K562 (cell line): ENCODE data around the gene TP73. TPM values are rescaled to one million over a fixed set of nuclear protein-coding genes. Genes with fewer than 3 reads are reported as not detected.

ENCODE experiments used
- FOSL1 ChIP-seq: fragments of 200-800 bp; sonication (Bioruptor generic); conservative IDR thresholded peaks from 2 replicates; pipeline ENCODE4 v1.6.1; 2016; ENCODE audit warnings: missing genetic modification characterization, missing compliant biosample characterization
- HNRNPLL ChIP-seq: fragments of 200-400 bp; formaldehyde crosslinking; IDR thresholded peaks from 2 replicates; pipeline ENCODE4 v1.6.1; 2017; ENCODE audit warnings: low read length, low read depth, mild to moderate bottlenecking; ENCODE audit not compliant: poor library complexity, severe bottlenecking
- MCM5 ChIP-seq: fragments of 450-650 bp; IDR thresholded peaks from 2 replicates; pipeline ENCODE4 v1.6.1; 2016; ENCODE audit warnings: low read depth
- TAF15 ChIP-seq: fragments of 200-400 bp; formaldehyde crosslinking; IDR thresholded peaks from 2 replicates; pipeline ENCODE4 v1.6.1; 2017; ENCODE audit warnings: mild to moderate bottlenecking, low read depth, low read length, moderate library complexity
- polyA plus RNA-seq, 8 experiments: library from polyadenylated mRNA; depleted of rRNA in 4 of 8; stranded (reverse) in 5 of 8; unstranded in 3 of 8; fragments of >200 nt; fragmentation: Nextera tagmentation in 2 of 8; fragmentation: Illumina TruSeq in 1 of 8; extraction: Ambion mirVana in 2 of 8; extraction: Trizol in 1 of 8; gene quantifications; 2 replicates each; pipeline versions ENCODE4 v1.2.1 to v1.2.3, GENCODE V29; 2011 to 2014; ENCODE audit warnings: inconsistent platforms in 1 of 8, missing spikeins in 1 of 8
- total RNA-seq, 7 experiments: library from RNA; depleted of rRNA in 6 of 7; stranded (reverse); fragments of >200 nt in 6 of 7; fragmentation: Illumina TruSeq in 2 of 7; extraction: Trizol in 2 of 7; gene quantifications; 2 replicates each; pipeline versions ENCODE4 v1.2.1 to v1.2.3, GENCODE V29; 2011 to 2021; ENCODE audit warnings: low replicate concordance in 1 of 7
- TF ChIP-seq, protein P1 (sequence below): sonication (generic); formaldehyde crosslinking; IDR thresholded peaks from 2 replicates; pipeline ENCODE4 v1.8.1; 2023; ENCODE audit warnings: mild to moderate bottlenecking, missing genetic modification reagents
- TF ChIP-seq, protein P2 (sequence below), 3 experiments: IDR thresholded peaks in 2 of 3; conservative IDR thresholded peaks in 1 of 3; 2 replicates each; pipeline ENCODE4 v1.5.1; 2011 to 2012; ENCODE audit warnings: low read length in 3 of 3, mild to moderate bottlenecking in 3 of 3, control low read depth in 2 of 3, improper control_type of control experiment in 1 of 3, inconsistent platforms in 1 of 3, low read depth in 1 of 3, mixed read lengths in 1 of 3, moderate library complexity in 1 of 3; ENCODE audit not compliant: insufficient read depth in 2 of 3

TP73 gene
- total and polyA plus RNA-seq, 9 of the 15 experiments (the other 6 are each of a cell fraction or from before 2014, with no cell fraction given), result 0.07 to 1.6 (median 0.40) TPM; not detected in 2

DNA sequence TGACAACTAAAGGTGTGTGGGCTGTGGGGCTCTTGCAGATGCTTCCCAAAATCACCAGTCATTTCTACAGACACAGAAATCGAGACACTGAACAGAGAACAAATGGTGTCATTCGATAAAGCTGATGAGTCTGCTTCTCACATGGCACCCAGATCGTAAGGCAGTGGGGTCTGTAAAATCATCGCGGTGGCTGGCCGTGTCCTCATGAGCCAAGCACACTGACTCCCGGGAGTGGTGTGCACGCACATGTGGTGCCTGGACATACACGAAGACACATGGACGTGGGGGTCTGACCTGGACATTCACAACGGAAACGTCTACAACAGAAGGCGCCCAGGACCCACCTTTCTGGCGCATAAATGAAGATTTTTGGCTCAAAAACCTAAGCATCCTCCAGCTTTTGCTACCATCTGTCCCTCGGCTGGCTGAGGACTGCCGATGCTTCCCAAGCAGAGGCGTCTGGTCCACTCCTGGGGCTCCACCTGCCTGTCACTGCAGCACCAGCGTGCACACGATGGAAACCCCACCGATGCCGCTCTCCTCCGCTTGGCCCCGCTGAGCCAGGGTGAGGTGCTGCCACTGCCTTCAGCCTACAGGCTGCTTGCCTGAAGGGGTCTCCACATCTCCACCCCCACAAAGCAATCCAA lies 127.1 kb downstream of the TP73 start (continued):
- TF ChIP-seq, protein P1, sequence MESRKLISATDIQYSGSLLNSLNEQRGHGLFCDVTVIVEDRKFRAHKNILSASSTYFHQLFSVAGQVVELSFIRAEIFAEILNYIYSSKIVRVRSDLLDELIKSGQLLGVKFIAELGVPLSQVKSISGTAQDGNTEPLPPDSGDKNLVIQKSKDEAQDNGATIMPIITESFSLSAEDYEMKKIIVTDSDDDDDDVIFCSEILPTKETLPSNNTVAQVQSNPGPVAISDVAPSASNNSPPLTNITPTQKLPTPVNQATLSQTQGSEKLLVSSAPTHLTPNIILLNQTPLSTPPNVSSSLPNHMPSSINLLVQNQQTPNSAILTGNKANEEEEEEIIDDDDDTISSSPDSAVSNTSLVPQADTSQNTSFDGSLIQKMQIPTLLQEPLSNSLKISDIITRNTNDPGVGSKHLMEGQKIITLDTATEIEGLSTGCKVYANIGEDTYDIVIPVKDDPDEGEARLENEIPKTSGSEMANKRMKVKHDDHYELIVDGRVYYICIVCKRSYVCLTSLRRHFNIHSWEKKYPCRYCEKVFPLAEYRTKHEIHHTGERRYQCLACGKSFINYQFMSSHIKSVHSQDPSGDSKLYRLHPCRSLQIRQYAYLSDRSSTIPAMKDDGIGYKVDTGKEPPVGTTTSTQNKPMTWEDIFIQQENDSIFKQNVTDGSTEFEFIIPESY (CRISPR knock-in tag), result peak; percentile 98
- no peak for TF ChIP-seq FOSL1 (tag)
- TF ChIP-seq HNRNPLL, result peak; percentile 24
- TF ChIP-seq, protein P2, sequence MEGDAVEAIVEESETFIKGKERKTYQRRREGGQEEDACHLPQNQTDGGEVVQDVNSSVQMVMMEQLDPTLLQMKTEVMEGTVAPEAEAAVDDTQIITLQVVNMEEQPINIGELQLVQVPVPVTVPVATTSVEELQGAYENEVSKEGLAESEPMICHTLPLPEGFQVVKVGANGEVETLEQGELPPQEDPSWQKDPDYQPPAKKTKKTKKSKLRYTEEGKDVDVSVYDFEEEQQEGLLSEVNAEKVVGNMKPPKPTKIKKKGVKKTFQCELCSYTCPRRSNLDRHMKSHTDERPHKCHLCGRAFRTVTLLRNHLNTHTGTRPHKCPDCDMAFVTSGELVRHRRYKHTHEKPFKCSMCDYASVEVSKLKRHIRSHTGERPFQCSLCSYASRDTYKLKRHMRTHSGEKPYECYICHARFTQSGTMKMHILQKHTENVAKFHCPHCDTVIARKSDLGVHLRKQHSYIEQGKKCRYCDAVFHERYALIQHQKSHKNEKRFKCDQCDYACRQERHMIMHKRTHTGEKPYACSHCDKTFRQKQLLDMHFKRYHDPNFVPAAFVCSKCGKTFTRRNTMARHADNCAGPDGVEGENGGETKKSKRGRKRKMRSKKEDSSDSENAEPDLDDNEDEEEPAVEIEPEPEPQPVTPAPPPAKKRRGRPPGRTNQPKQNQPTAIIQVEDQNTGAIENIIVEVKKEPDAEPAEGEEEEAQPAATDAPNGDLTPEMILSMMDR (IDR thresholded peaks at IDR 0.05 in 2 of 3, conservative IDR thresholded peaks at IDR 0.05 in 1 of 3; ENCODE audit: insufficient read depth in 2 of 3, low read depth in 1 of 3, low read length in 3 of 3), result peak; percentile 12 to 52 (median 19); a peak in 3 of 6 replicates
- TF ChIP-seq MCM5, result no peak
- TF ChIP-seq TAF15, result 0 out of 2 replicates have a peak, but pooled peaks have one; percentile 50
